T-cell (primary cell): ENCODE results near the gene PINLYP. TPM values are rescaled to one million over a fixed set of nuclear protein-coding genes. Genes with fewer than 3 reads are reported as not detected.

Source experiments
- ATAC-seq, 4 experiments: fragments of 200-7000 bp in 3 of 4; fragments of 150-1000 bp in 1 of 4; cut with Tn5 transposase; replicated peaks in 1 of 4; 1 replicate in 3 of 4; 2 replicates in 1 of 4; pipeline ENCODE4 v1.10.0; 2021; ENCODE audit warnings: moderate library complexity in 3 of 4, mild to moderate bottlenecking in 2 of 4, moderate number of reproducible peaks in 1 of 4
- CTCF ChIA-PET, 2 donors: fragments of 300-600 bp; sonication (Branson Sonifier 250); formaldehyde crosslinking; loops; one replicate each; lab custom pipeline; 2022; ENCODE audit warnings: antibody characterized with exemption in 2 of 2; lab: Charles Lee
- POLR2A ChIA-PET, 2 donors: fragments of 300-600 bp; sonication (Branson Sonifier 250); formaldehyde crosslinking; loops; one replicate each; lab custom pipeline; 2022; ENCODE audit warnings: antibody characterized with exemption in 2 of 2; lab: Charles Lee
- DNase-seq, 35 experiments: peaks; one replicate each; pipeline versions ENCODE4 v3.0.0 to v3.0.0-alpha.2; 2013 to 2023
- H3K27ac ChIP-seq: one replicate; pipeline ENCODE4 v1.5.1; 2013; ENCODE audit warnings: low read length
- H3K27me3 ChIP-seq, 2 experiments: replicated peaks in 1 of 2; 1 replicate in 1 of 2; 2 replicates in 1 of 2; pipeline versions ENCODE4 v1.6.1 to v1.7.0; 2013; ENCODE audit warnings: low read length in 1 of 2, mixed read lengths in 1 of 2; ENCODE audit not compliant: control insufficient read depth in 2 of 2, insufficient read depth in 2 of 2; ENCODE audit errors: extremely low read depth in 1 of 2
- H3K36me3 ChIP-seq, 2 donors: 1 replicate in 1 of 2; 2 replicates in 1 of 2; pipeline versions ENCODE4 v1.6.1 to v1.7.0; 2013; ENCODE audit warnings: low read length in 1 of 2; ENCODE audit not compliant: control insufficient read depth in 2 of 2, insufficient read depth in 1 of 2; ENCODE audit errors: extremely low read depth in 1 of 2
- H3K4me1 ChIP-seq, 2 experiments: 1 replicate in 1 of 2; 2 replicates in 1 of 2; pipeline versions ENCODE4 v1.6.1 to v1.7.0; 2013; ENCODE audit warnings: low read length in 2 of 2, mixed read lengths in 1 of 2; ENCODE audit not compliant: insufficient read depth in 2 of 2, control insufficient read depth in 1 of 2; ENCODE audit errors: extremely low read depth in 1 of 2
- H3K4me3 ChIP-seq, 2 donors: 1 replicate in 1 of 2; 2 replicates in 1 of 2; pipeline versions ENCODE4 v1.5.1 to v1.7.0; 2013; ENCODE audit warnings: mild to moderate bottlenecking in 2 of 2, low read length in 1 of 2, moderate library complexity in 1 of 2; ENCODE audit not compliant: control insufficient read depth in 1 of 2; ENCODE audit errors: extremely low read depth in 1 of 2
- H3K9me3 ChIP-seq: 2 replicates; pipeline ENCODE4 v1.7.0; 2013
- H3K27ac Mint-ChIP-seq, 2 donors: one replicate each; pipeline ENCODE4 v1.8.0; 2020 to 2021; ENCODE audit warnings: mild to moderate bottlenecking in 2 of 2, mixed read lengths in 2 of 2
- H3K27me3 Mint-ChIP-seq, 2 donors: one replicate each; pipeline ENCODE4 v1.8.0; 2021 to 2022; ENCODE audit warnings: mixed read lengths in 2 of 2
- H3K36me3 Mint-ChIP-seq: one replicate; pipeline ENCODE4 v1.8.0; 2021; ENCODE audit warnings: mixed read lengths
- H3K4me1 Mint-ChIP-seq, 3 donors: one replicate each; pipeline ENCODE4 v1.8.0; 2020 to 2022; ENCODE audit warnings: mixed read lengths in 3 of 3, mild to moderate bottlenecking in 1 of 3
- H3K4me3 Mint-ChIP-seq, 3 donors: one replicate each; pipeline ENCODE4 v1.8.0; 2020 to 2022; ENCODE audit warnings: mild to moderate bottlenecking in 3 of 3, mixed read lengths in 3 of 3, moderate library complexity in 3 of 3
- H3K9me3 Mint-ChIP-seq, 3 donors: one replicate each; pipeline ENCODE4 v1.8.0; 2020 to 2022; ENCODE audit warnings: mixed read lengths in 3 of 3
- WGBS: methylation state at CpG from one replicate; pipeline ENCODE4 v1.1.5; 2013; ENCODE audit warnings: missing lambda C conversion rate; ENCODE audit not compliant: insufficient coverage; 5-methylcytosine and 5-hydroxymethylcytosine counted together
- total RNA-seq, 35 experiments: library from RNA in 6 of 35; stranded (reverse) in 6 of 35; fragments of 120-200 nt in 1 of 35; gene quantifications; one replicate each; pipeline versions ENCODE4 v1.2.1 to v1.2.4 and lab custom pipeline; 2013 to 2026

The PINLYP gene
- total RNA-seq, 5 donors from 2014 or later (not counting 1 experiment from before 2014, with no cell fraction given): 0.28 to 2.5 (median 1.5) TPM

GRCh38 chr19:43532571-43532961 is 43.0 kb upstream of the PINLYP start:
- Mint-ChIP-seq H3K27me3 (no peaks in the 10 kb centered on the region), H3K36me3 (peaks cover 4% of the 10 kb centered on the region), H3K9me3 (no peaks in the 10 kb centered on the region), H3K4me3 (peak overlapping the region; percentile 88 to 90 (median 88)), H3K4me1 (peaks cover 17 to 24% (median 23%) of the 10 kb centered on the region in 3 donors), H3K27ac (peak overlapping the region; percentile 90 to 91)
- ChIA-PET POLR2A (no interaction called here), CTCF (interaction anchor here in 1 of 2 donors (0.8 to 3.4 kb wide), 8 partner anchors 13 to 252 kb away, joined by 3 to 24 read pairs (median 5); partner anchors contain the start of genes IRGQ and ZNF576)
- no peaks in the 10 kb centered on the region for H3K9me3 ChIP-seq
- DNase-seq: peak in 2 of 35 experiments; percentile 25 to 33
- H3K36me3 ChIP-seq: no peaks in the 10 kb centered on the region
- H3K27me3 ChIP-seq: no peaks in the 10 kb centered on the region
- H3K4me1 ChIP-seq: peaks cover 2 to 27% of the 10 kb centered on the region in 2 experiments
- H3K4me3 ChIP-seq: peak overlapping the region; percentile 69 to 82
- peak; percentile 19 to 41 (median 36) for ATAC-seq
- H3K27ac ChIP-seq: peak overlapping the region; percentile 71
- 3% methylated on average over 16 of the region's 16 CpGs for WGBS

- H3K27ac ChIP-seq: peak within 1 kb of the TSS; percentile 71
- no peaks in the 10 kb centered on the region for H3K27me3 Mint-ChIP-seq
- H3K4me1 ChIP-seq: peaks cover 2 to 23% of the 10 kb centered on the region in 2 experiments
- H3K9me3 Mint-ChIP-seq: no peaks in the 10 kb centered on the region
- DNase-seq (peak; percentile 67 to 89 (median 79)), ATAC-seq (peak; percentile 64 to 76 (median 71))
- no peaks in the 10 kb centered on the region for H3K9me3 ChIP-seq
- H3K4me3 Mint-ChIP-seq: peak within 1 kb of the TSS; percentile 88 to 90 (median 88)
- peak within 1 kb of the TSS; percentile 69 to 82 for H3K4me3 ChIP-seq
- ChIA-PET CTCF (interaction anchor here in 1 of 2 donors (0.6 to 3.4 kb wide), 8 partner anchors 13 to 252 kb away, joined by 3 to 24 read pairs (median 6); partner anchors contain the start of genes IRGQ and ZNF576), POLR2A (interaction anchor here in 1 of 2 donors (0.5 kb wide), 1 partner anchor 222 kb away, joined by 4 read pairs; the partner anchor contains the start of gene SMG9)
- peaks cover 13 to 23% (median 21%) of the 10 kb centered on the region in 3 donors for H3K4me1 Mint-ChIP-seq
- 0% methylated on average over 38 of the region's 47 CpGs for WGBS
- no peaks in the 10 kb centered on the region for H3K27me3 ChIP-seq
- H3K27ac Mint-ChIP-seq: peak within 1 kb of the TSS; percentile 93 to 94
- H3K36me3 ChIP-seq: peaks cover 0 to 1% of the 10 kb centered on the region in 2 donors
- H3K36me3 Mint-ChIP-seq: peaks cover 6% of the 10 kb centered on the region
Measured at GRCh38 chr19:43532962-43533545, 42.5 kb upstream of the PINLYP start, which contains the start of gene ZNF575. TSS of gene ZNF575 (plus strand) at chr19:43533188. CDS start at chr19:43534423, 1,235 bp downstream.

GRCh38 chr19:43533546-43534304 is 41.9 kb upstream of the PINLYP start:
- under 1% methylated on average over 36 of the region's 41 CpGs for WGBS
- ChIA-PET POLR2A (interaction anchor here in 1 of 2 donors (0.5 to 0.6 kb wide), 3 partner anchors 62 to 221 kb away, joined by 4 to 15 read pairs (median 4); partner anchors contain the start of gene SMG9), CTCF (interaction anchor here in 1 of 2 donors (0.6 to 3.4 kb wide), 6 partner anchors 14 to 135 kb away, joined by 3 to 24 read pairs (median 7); partner anchors contain the start of genes IRGQ and ZNF576)
- peaks cover 4 to 8% of the 10 kb centered on the region in 2 donors for H3K36me3 ChIP-seq
- H3K4me3 ChIP-seq: peak overlapping the region; percentile 69 to 82
- Mint-ChIP-seq H3K9me3 (peaks cover 0 to 5% (median 0%) of the 10 kb centered on the region in 3 donors), H3K4me1 (peaks cover 13 to 23% (median 21%) of the 10 kb centered on the region in 3 donors), H3K27me3 (no peaks in the 10 kb centered on the region), H3K4me3 (peak overlapping the region; percentile 88 to 90 (median 88)), H3K36me3 (peaks cover 12% of the 10 kb centered on the region), H3K27ac (peak overlapping the region; percentile 93 to 94)
- H3K9me3 ChIP-seq: no peaks in the 10 kb centered on the region
- H3K4me1 ChIP-seq: peaks cover 2 to 23% of the 10 kb centered on the region in 2 experiments
- DNase-seq (peak; percentile 78 to 98 (median 95)), ATAC-seq (peak; percentile 63 to 81 (median 66))
- no peaks in the 10 kb centered on the region for H3K27me3 ChIP-seq
- H3K27ac ChIP-seq: peak overlapping the region; percentile 69

GRCh38 chr19:43534305-43534815 is 41.2 kb upstream of the PINLYP start:
- H3K27ac ChIP-seq: peak overlapping the region; percentile 69
- Mint-ChIP-seq H3K27me3 (no peaks in the 10 kb centered on the region), H3K27ac (peak overlapping the region; percentile 93 to 94), H3K4me3 (peak overlapping the region; percentile 88 to 90 (median 88)), H3K9me3 (peaks cover 4 to 10% (median 5%) of the 10 kb centered on the region in 3 donors), H3K36me3 (peaks cover 18% of the 10 kb centered on the region), H3K4me1 (peaks cover 13 to 23% (median 21%) of the 10 kb centered on the region in 3 donors)
- H3K4me3 ChIP-seq: peak overlapping the region in 1 of 2 donors; percentile 69
- peaks cover 2 to 23% of the 10 kb centered on the region in 2 experiments for H3K4me1 ChIP-seq
- 96% methylated on average over 4 of the region's 17 CpGs for WGBS
- ChIA-PET CTCF (interaction anchor here in 1 of 2 donors (0.6 to 3.4 kb wide), 3 partner anchors 14 to 1125 kb away, joined by 3 to 24 read pairs (median 5); no protein-coding TSS in a partner anchor), POLR2A (interaction anchor here in 1 of 2 donors (0.6 kb wide), 2 partner anchors 63 to 92 kb away, joined by 4 to 15 read pairs; no protein-coding TSS in a partner anchor)
- no peak for DNase-seq
- peaks cover 7 to 11% of the 10 kb centered on the region in 2 donors for H3K36me3 ChIP-seq
- no peak for ATAC-seq
- H3K27me3 ChIP-seq: no peaks in the 10 kb centered on the region
- no peaks in the 10 kb centered on the region for H3K9me3 ChIP-seq

- DNase-seq (peak in 11 of 35 experiments; percentile 10 to 43 (median 29)), ATAC-seq (no peak)
- ChIA-PET POLR2A (no interaction called here), CTCF (interaction anchor here in 1 of 2 donors (0.7 kb wide), 1 partner anchor 1124 kb away, joined by 5 read pairs; no protein-coding TSS in a partner anchor)
- Histone ChIP-seq H3K36me3 (peaks cover 7 to 11% of the 10 kb centered on the region in 2 donors), H3K9me3 (no peaks in the 10 kb centered on the region), H3K27me3 (no peaks in the 10 kb centered on the region), H3K4me1 (peaks cover 2 to 23% of the 10 kb centered on the region in 2 experiments), H3K4me3 (no peak overlapping the region), H3K27ac (no peak overlapping the region)
- peaks cover 13 to 23% (median 21%) of the 10 kb centered on the region in 3 donors for H3K4me1 Mint-ChIP-seq
- H3K27me3 Mint-ChIP-seq: no peaks in the 10 kb centered on the region
- 89% methylated on average over 34 of the region's 62 CpGs for WGBS
- peak overlapping the region; percentile 75 to 94 for H3K27ac Mint-ChIP-seq
- peaks cover 5 to 10% (median 6%) of the 10 kb centered on the region in 3 donors for H3K9me3 Mint-ChIP-seq
- peak overlapping the region in 1 of 3 donors; percentile 43 for H3K4me3 Mint-ChIP-seq
- peaks cover 23% of the 10 kb centered on the region for H3K36me3 Mint-ChIP-seq
Measured at GRCh38 chr19:43534816-43535761, 40.5 kb upstream of the PINLYP start.
